Immature natural killer cell (primary cell): Measurements from ENCODE around the gene SH2D2A. TPM values are rescaled to one million over a fixed set of nuclear protein-coding genes. Genes with fewer than 3 reads are reported as not detected.
"Not testable (repeated sequence)": the region's sequence is repeated elsewhere in the genome, so short reads cannot be mapped to it uniquely, and the experiment has no call there.

Experiments
- DNase-seq, 3 donors: peaks; one replicate each; pipeline ENCODE4 v3.0.0; 2022; ENCODE audit warnings: mixed read lengths in 1 of 3
- H3K27ac Mint-ChIP-seq, 6 donors: one replicate each; pipeline ENCODE4 v1.8.0; 2020; ENCODE audit warnings: mixed read lengths in 6 of 6, mild to moderate bottlenecking in 5 of 6, inconsistent platforms in 4 of 6, moderate library complexity in 3 of 6
- H3K27me3 Mint-ChIP-seq, 3 donors: one replicate each; pipeline ENCODE4 v1.8.0; 2020 to 2021; ENCODE audit warnings: low read depth in 3 of 3, mild to moderate bottlenecking in 3 of 3, mixed read lengths in 3 of 3, moderate library complexity in 3 of 3, inconsistent platforms in 1 of 3
- H3K36me3 Mint-ChIP-seq, 3 donors: one replicate each; pipeline ENCODE4 v1.8.0; 2020; ENCODE audit warnings: mixed read lengths in 3 of 3, inconsistent platforms in 2 of 3, mild to moderate bottlenecking in 2 of 3
- H3K4me1 Mint-ChIP-seq, 2 donors: one replicate each; pipeline ENCODE4 v1.8.0; 2020; ENCODE audit warnings: inconsistent platforms in 2 of 2, mild to moderate bottlenecking in 2 of 2, mixed read lengths in 2 of 2, moderate library complexity in 1 of 2
- H3K4me3 Mint-ChIP-seq, 5 donors: one replicate each; pipeline ENCODE4 v1.8.0; 2020; ENCODE audit warnings: mild to moderate bottlenecking in 5 of 5, mixed read lengths in 5 of 5, inconsistent platforms in 3 of 5, moderate library complexity in 3 of 5
- H3K9me3 Mint-ChIP-seq, 6 donors: one replicate each; pipeline ENCODE4 v1.8.0; 2020; ENCODE audit warnings: mild to moderate bottlenecking in 6 of 6, mixed read lengths in 6 of 6, inconsistent platforms in 4 of 6, moderate library complexity in 3 of 6
- polyA plus RNA-seq, 3 donors: library from polyadenylated mRNA; unstranded; fragments of 300-500 nt; fragmentation: Illumina TruSeq; gene quantifications; one replicate each; pipeline ENCODE4 v1.2.3, GENCODE V29; 2021

SH2D2A gene
- polyA plus RNA-seq, 3 donors from 2014 or later, result 76.4 to 139 (median 84.1) TPM

DNA sequence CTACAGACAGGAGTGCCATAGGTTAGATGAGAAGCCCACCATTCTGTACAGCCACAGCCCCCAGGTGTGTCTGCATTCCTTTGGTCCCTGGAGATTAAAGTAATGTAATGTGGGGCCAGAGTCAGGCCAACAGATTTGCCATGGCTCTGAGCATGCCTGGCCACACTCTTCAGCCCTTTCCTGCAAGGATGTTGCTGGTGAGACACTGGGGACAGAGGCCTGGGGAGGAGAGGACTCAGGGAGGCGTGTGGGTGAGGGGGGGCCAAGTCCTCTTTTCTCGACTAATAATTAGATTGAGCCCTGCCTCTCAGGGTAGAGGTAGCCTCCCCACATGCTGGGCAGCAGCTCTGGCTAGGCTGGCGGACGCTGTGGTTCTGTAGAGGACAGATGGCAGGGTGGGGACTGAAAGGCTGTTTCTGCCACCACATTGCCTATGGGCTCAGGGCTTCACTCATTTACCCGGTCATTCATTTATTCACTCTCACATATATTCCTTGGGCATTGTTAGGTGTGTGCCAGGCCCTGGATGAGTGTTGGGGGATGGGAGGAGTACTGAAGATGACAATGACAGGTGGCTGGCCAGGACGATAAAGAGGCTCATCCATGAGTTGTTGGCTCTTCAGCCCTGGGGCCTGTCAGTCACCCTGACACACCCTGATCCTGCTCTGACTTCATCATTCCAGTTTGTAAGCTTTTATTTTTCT is 56.4 kb downstream of the SH2D2A start:
- no peak for DNase-seq
- H3K36me3 Mint-ChIP-seq, result no peaks in the 10 kb centered on the region
- H3K27ac Mint-ChIP-seq, result no peak overlapping the region
- H3K4me3 Mint-ChIP-seq, result no peak overlapping the region
- H3K27me3 Mint-ChIP-seq, result no peaks in the 10 kb centered on the region
- H3K9me3 Mint-ChIP-seq, result no peaks in the 10 kb centered on the region
- no peaks in the 10 kb centered on the region for H3K4me1 Mint-ChIP-seq

DNA sequence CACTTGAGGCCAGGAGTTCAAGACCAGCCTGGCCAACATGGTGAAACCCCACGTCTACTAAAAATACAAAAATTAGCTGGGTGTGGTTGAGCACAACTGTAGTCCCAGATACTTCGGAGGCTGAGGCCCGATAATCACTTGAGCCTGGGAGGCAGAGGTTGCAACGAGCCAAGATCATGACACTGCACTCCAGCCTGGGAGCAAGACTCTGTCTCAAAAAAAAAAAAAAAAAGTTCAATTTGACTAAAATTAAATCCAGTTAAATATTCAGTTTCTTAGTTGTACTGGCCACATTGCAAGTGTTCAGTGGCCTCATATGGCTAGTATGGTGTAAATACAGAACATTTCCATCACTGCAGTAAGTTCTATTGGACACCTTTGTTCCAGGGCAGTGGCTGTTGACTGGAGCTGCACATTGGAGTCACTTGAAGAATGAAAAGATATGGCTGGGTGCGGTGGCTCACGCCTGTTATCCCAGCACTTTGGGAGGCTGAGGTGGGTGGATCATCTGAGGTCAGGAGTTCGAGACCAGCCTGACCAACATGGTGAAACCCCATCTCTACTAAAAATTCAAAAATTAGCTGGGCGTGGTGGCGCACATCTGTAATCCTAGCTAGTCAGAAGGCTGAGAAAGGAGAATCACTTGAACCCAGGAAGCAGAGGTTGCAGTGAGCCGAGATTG is 58.9 kb downstream of the SH2D2A start:
- H3K27ac Mint-ChIP-seq, H3K9me3 Mint-ChIP-seq, DNase-seq: not testable (repeated sequence)

DNA sequence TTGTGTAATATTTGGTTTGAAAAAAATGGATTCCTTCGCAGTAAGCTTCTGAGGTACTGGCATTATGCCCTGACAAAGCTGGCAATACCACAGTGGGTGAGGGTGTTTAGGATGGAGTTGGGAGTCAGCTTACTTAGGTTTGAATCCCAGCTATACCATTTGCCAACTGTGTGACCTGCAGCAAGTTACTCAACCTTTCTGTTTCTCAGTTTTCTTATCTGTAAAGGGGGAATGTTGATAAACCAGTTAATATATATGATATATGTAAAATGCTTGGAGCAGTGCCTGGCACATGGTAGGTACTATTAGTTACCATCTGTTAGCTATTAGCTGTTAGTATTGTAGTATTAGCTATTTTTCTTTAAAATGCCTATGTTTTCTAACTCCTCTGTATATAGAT is 60.3 kb downstream of the SH2D2A start:
- Mint-ChIP-seq H3K27ac (no peak overlapping the region), H3K36me3 (no peaks in the 10 kb centered on the region), H3K9me3 (no peaks in the 10 kb centered on the region), H3K27me3 (peaks cover 0 to 3% (median 0%) of the 10 kb centered on the region in 3 donors), H3K4me3 (no peak overlapping the region), H3K4me1 (peaks cover 14% of the 10 kb centered on the region in 2 donors)
- DNase-seq, result no peak

More for the DNA sequence above, 58.9 kb downstream of the SH2D2A start:
- H3K4me3 Mint-ChIP-seq, H3K27me3 Mint-ChIP-seq, H3K36me3 Mint-ChIP-seq, H3K4me1 Mint-ChIP-seq: not testable (repeated sequence)

Other genes with a start within 250 kb of the SH2D2A start
- not detected for gene IQGAP3, start 244.3 kb downstream of the SH2D2A start, polyA plus RNA-seq
- gene TTC24, start 237.1 kb downstream of the SH2D2A start, polyA plus RNA-seq, result 1 to 10 TPM in 1 of 3 donors, under 1 TPM in 2; 0.40 to 1.1 (median 0.72) TPM
- 100 to 1,000 TPM; 141 to 239 (median 202) TPM for gene NAXE, start 225.1 kb downstream of the SH2D2A start, polyA plus RNA-seq
- gene GPATCH4, start 215.4 kb downstream of the SH2D2A start, polyA plus RNA-seq, result 10 to 100 TPM in 2 of 3 donors, 1 to 10 TPM in 1; 7.7 to 42.2 (median 15.9) TPM
- not detected for gene HAPLN2, start 197.4 kb downstream of the SH2D2A start, polyA plus RNA-seq
- gene BCAN, start 174.7 kb downstream of the SH2D2A start, polyA plus RNA-seq, result under 1 TPM in 1 of 3 donors, not detected in 2; 0.35 TPM
- not detected for gene NES, start 139.4 kb downstream of the SH2D2A start, polyA plus RNA-seq
- gene CRABP2, start 111.3 kb downstream of the SH2D2A start, polyA plus RNA-seq, result not detected
- gene METTL25B, start 88.4 kb downstream of the SH2D2A start, polyA plus RNA-seq, result 1 to 10 TPM; 4.1 to 6.3 (median 4.4) TPM
- 10 to 100 TPM in 2 of 3 donors, 1 to 10 TPM in 1; 9.3 to 34.1 (median 15.8) TPM for gene ISG20L2, start 88.1 kb downstream of the SH2D2A start, polyA plus RNA-seq
- gene MRPL24, start 75.8 kb downstream of the SH2D2A start, polyA plus RNA-seq, result 100 to 1,000 TPM in 1 of 3 donors, 10 to 100 TPM in 2; 75.4 to 126 (median 88.2) TPM
- gene HDGF, start 65.2 kb downstream of the SH2D2A start, polyA plus RNA-seq, result 10 to 100 TPM; 27.5 to 35.4 (median 32.4) TPM
- 10 to 100 TPM; 25.9 to 55.6 (median 32.8) TPM for gene PRCC, start 49.3 kb downstream of the SH2D2A start, polyA plus RNA-seq
- gene INSRR, start 42.3 kb upstream of the SH2D2A start, polyA plus RNA-seq, result not detected
- under 1 TPM in 1 of 3 donors, not detected in 2; 0.71 TPM for gene NTRK1, start 44.0 kb upstream of the SH2D2A start, polyA plus RNA-seq
- gene PEAR1, start 76.9 kb upstream of the SH2D2A start, polyA plus RNA-seq, result under 1 TPM in 1 of 3 donors, not detected in 2; 0.28 TPM
- not detected for gene LRRC71, start 103.8 kb upstream of the SH2D2A start, polyA plus RNA-seq
- gene ARHGEF11, start 228.9 kb upstream of the SH2D2A start, polyA plus RNA-seq, result under 1 TPM; 0.08 to 0.86 (median 0.22) TPM